Transverse colon (tissue), 4 donors: ENCODE measurements around the gene RALGDS. TPM values are rescaled to one million over a fixed set of nuclear protein-coding genes. Genes with fewer than 3 reads are reported as not detected.

Source experiments
- DNase-seq: peaks from one replicate; pipeline ENCODE4 v3.0.0-alpha.2; 2019
- H3K27ac ChIP-seq, 4 donors: fragments of 200-600 bp; sonication (generic); 2 replicates each; pipeline ENCODE4 v1.5.1; 2016 to 2018; ENCODE audit warnings: inconsistent platforms in 4 of 4
- H3K27me3 ChIP-seq: fragments of 200-600 bp; sonication (generic); 2 replicates; pipeline ENCODE4 v1.5.1; 2017; ENCODE audit warnings: inconsistent platforms
- H3K36me3 ChIP-seq, 4 donors: fragments of 200-600 bp; sonication (generic); 2 replicates each; pipeline ENCODE4 v1.5.1; 2017 to 2019; ENCODE audit warnings: inconsistent platforms in 4 of 4
- H3K4me1 ChIP-seq, 4 donors: fragments of 200-600 bp; sonication (generic); 2 replicates each; pipeline ENCODE4 v1.5.1; 2017 to 2020; ENCODE audit warnings: inconsistent platforms in 4 of 4
- H3K4me3 ChIP-seq, 4 donors: fragments of 200-600 bp; sonication (generic); 1 replicate in 1 of 4; 2 replicates in 3 of 4; pipeline versions ENCODE4 v1.5.1 to v1.6.1; 2017 to 2019; ENCODE audit warnings: inconsistent platforms in 4 of 4
- H3K9me3 ChIP-seq, 2 donors: fragments of 200-600 bp; sonication (generic); 2 replicates each; pipeline ENCODE4 v1.5.1; 2017 to 2019; ENCODE audit warnings: inconsistent platforms in 2 of 2
- CTCF ChIP-seq, 5 experiments: fragments of 200-600 bp in 3 of 5; fragments of 450-650 bp in 2 of 5; sonication (generic) in 3 of 5; IDR thresholded peaks; 1 replicate in 2 of 5; 2 replicates in 3 of 5; pipeline ENCODE4 v1.5.1; 2016 to 2017; ENCODE audit warnings: antibody characterized with exemption in 5 of 5, inconsistent platforms in 3 of 5, mild to moderate bottlenecking in 2 of 5, moderate library complexity in 1 of 5
- EP300 ChIP-seq: sonication (generic); formaldehyde crosslinking; IDR thresholded peaks from one replicate; pipeline ENCODE4 v1.6.1; 2017; ENCODE audit warnings: antibody characterized with exemption, low read depth
- POLR2A ChIP-seq: fragments of 450-650 bp; IDR thresholded peaks from one replicate; pipeline ENCODE4 v1.6.1; 2016; ENCODE audit warnings: antibody characterized with exemption, mild to moderate bottlenecking, moderate library complexity
- POLR2AphosphoS5 ChIP-seq, 3 donors: sonication (generic); formaldehyde crosslinking; IDR thresholded peaks; one replicate each; pipeline ENCODE4 v1.6.1; 2016; ENCODE audit warnings: antibody characterized with exemption in 3 of 3
- WGBS, 2 donors: methylation state at CpG; one replicate each; pipeline ENCODE4 v1.1.5; 2018; ENCODE audit warnings: low coverage in 1 of 2; 5-methylcytosine and 5-hydroxymethylcytosine counted together
- in situ Hi-C, 4 donors: fragments of 200-750 bp; cut with MboI; loops; one replicate each; pipeline versions ENCODE4 v1.15.0 to v1.15.1; 2017; ENCODE audit warnings: low sequenced_read_pairs in 3 of 4, low pct_ligation_motif_present in 1 of 4, low pct_unique_long_range_greater_than_20kb in 1 of 4
- intact Hi-C: fragments of 100-400 bp; cut with DNase I; formaldehyde crosslinking; loops from one replicate; pipeline ENCODE4 v1.15.1; 2023; ENCODE audit warnings: low total_unique reads
- total RNA-seq, 4 donors: library from RNA; depleted of rRNA; stranded (reverse); fragments of >200 nt; gene quantifications; one replicate each; pipeline ENCODE4 v1.1.0, GENCODE V29; 2016

Gene RALGDS
- total RNA-seq, 4 donors from 2014 or later, result 50.5 to 233 (median 58.2) TPM

DNA sequence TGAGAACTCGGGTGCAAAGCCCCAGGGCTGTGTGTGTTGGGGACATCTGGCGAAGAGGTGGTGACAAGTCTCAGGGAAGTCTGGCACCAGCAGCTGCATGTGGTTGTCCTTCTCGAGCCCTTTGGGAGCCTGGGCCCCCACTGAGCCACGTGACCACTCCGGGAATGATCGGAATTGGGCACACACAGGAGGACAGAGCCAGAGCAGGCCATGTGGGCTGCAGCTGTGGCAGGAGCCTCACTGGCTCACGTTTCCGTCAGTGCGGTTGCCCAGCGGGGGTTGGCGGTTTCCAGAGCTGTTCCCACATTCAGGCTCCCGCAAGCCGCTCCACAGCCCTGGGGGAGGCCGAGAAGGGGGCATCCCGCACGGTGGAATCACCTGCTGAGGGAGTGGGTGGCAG, 66.1 kb downstream of the RALGDS start:
- H3K4me3 ChIP-seq, result no peak overlapping the region
- 84% methylated on average over 16 of the region's 16 CpGs; no CpG with 5 or more reads in 1 of the 2 donors for WGBS, 2 donors
- no peak for TF ChIP-seq CTCF (IDR thresholded peaks at IDR 0.05)
- TF ChIP-seq POLR2A, result no peak
- no peak for TF ChIP-seq POLR2AphosphoS5 (IDR thresholded peaks at IDR 0.05)
- TF ChIP-seq EP300, result no peak
- H3K4me1 ChIP-seq, result peaks cover 6 to 15% (median 10%) of the 10 kb centered on the region in 4 donors
- peaks cover 0 to 38% (median 16%) of the 10 kb centered on the region in 4 donors for H3K36me3 ChIP-seq
- H3K27ac ChIP-seq, result no peak overlapping the region
- in situ Hi-C loops (no loop called here), intact Hi-C loops (no loop called here)
- DNase-seq, result no peak
- no peaks in the 10 kb centered on the region for H3K9me3 ChIP-seq
- H3K27me3 ChIP-seq, result no peaks in the 10 kb centered on the region

GRCh38 chr9:133054194-133054890, 66.7 kb downstream of the RALGDS start:
- 89% methylated on average over 18 of the region's 24 CpGs; no CpG with 5 or more reads in 1 of the 2 donors for WGBS, 2 donors
- no peak overlapping the region for H3K27ac ChIP-seq
- in situ Hi-C loops, result no loop called here

DNA sequence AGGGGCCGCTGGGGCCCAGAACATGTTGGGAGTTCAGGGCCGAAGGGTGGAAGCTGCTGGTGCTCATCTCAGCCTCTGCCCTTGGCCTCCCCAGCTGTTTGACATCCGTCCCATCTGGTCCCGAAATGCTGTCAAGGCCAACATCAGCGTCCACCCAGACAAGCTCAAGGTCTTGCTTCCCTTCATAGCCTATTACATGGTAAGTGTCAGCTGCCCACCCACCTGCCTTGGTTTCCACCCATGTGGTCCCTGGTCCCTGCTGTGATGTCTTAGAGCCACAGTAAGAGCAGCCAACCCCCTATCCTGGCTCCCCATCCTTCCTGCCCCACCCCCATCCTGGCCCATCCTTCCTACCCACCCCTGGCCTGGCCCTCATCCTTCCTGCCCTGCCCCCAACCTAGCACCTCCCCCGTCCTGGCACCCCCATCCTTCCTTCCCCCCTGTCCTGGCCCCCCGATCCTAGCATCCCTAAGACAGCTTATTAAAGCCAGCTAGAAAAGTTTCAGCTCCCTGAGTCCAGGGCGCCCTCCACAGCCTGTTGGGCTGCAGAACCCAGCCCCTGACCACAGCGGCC, 69.0 kb downstream of the RALGDS start:
- H3K27me3 ChIP-seq, result no peaks in the 10 kb centered on the region
- H3K36me3 ChIP-seq, result peaks cover 0 to 38% (median 15%) of the 10 kb centered on the region in 4 donors

More at GRCh38 chr9:133054194-133054890, 66.7 kb downstream of the RALGDS start:
- no peaks in the 10 kb centered on the region for H3K27me3 ChIP-seq
- intact Hi-C loops, result no loop called here
- no peaks in the 10 kb centered on the region for H3K9me3 ChIP-seq
- no peak for DNase-seq
- peaks cover 0 to 38% (median 16%) of the 10 kb centered on the region in 4 donors for H3K36me3 ChIP-seq
- H3K4me1 ChIP-seq, result peaks cover 6 to 15% (median 10%) of the 10 kb centered on the region in 4 donors
- no peak for TF ChIP-seq POLR2A
- TF ChIP-seq POLR2AphosphoS5 (IDR thresholded peaks at IDR 0.05), result no peak
- no peak for TF ChIP-seq CTCF (IDR thresholded peaks at IDR 0.05)
- no peak for TF ChIP-seq EP300
- H3K4me3 ChIP-seq, result no peak overlapping the region

More for the DNA sequence above, 69.0 kb downstream of the RALGDS start:
- Histone ChIP-seq H3K4me1 (peaks cover 6 to 15% (median 10%) of the 10 kb centered on the region in 4 donors), H3K4me3 (no peak overlapping the region), H3K9me3 (no peaks in the 10 kb centered on the region), H3K27ac (no peak overlapping the region)
- TF ChIP-seq POLR2AphosphoS5 (IDR thresholded peaks at IDR 0.05) (no peak), CTCF (IDR thresholded peaks at IDR 0.05) (no peak), EP300 (no peak), POLR2A (no peak)
- intact Hi-C loops (no loop called here), in situ Hi-C loops (no loop called here)
- DNase-seq, result no peak
- WGBS, 2 donors, result 80 to 89% methylated on average over 1 to 9 of the region's 9 CpGs
